Fibroblast of mammary gland (primary cell): Measurements from ENCODE around the gene TMEM18.
A peak's percentile ranks its signal among the peaks of the same experiment; 100 is the strongest.

Experiments used
- DNase-seq: peaks from one replicate; pipeline ENCODE4 v3.0.0-alpha.2; 2010; ENCODE audit warnings: low read depth
- H3K4me3 ChIP-seq: 2 replicates; pipeline ENCODE4 v1.5.1; 2011; ENCODE audit warnings: low read depth, mild to moderate bottlenecking, low read length, moderate library complexity; ENCODE audit not compliant: control insufficient read depth
- CTCF ChIP-seq: conservative IDR thresholded peaks from 2 replicates; pipeline ENCODE4 v1.5.1; 2011; ENCODE audit warnings: low read depth, low read length, inconsistent platforms; ENCODE audit not compliant: control insufficient read depth, insufficient read depth

TMEM18 gene

GRCh38 chr2:678964-679363 is 1.8 kb upstream of the TMEM18 start:
- DNase-seq, result no peak
- TF ChIP-seq CTCF, result no peak
- no peak overlapping the region for H3K4me3 ChIP-seq

GRCh38 chr2:677959-678550 is 849 bp upstream of the TMEM18 start:
- no peak for TF ChIP-seq CTCF
- H3K4me3 ChIP-seq, result peak overlapping the region; percentile 98
- peak; percentile 34 for DNase-seq

GRCh38 chr2:676647-677055 is 555 bp downstream of the TMEM18 start:
- TF ChIP-seq CTCF, result no peak
- peak; percentile 97 for DNase-seq
- H3K4me3 ChIP-seq, result peak overlapping the region; percentile 66

- TF ChIP-seq CTCF, result peak; percentile 44
- DNase-seq, result peak; percentile 95
- peak overlapping the region; percentile 66 for H3K4me3 ChIP-seq
Measured at GRCh38 chr2:675982-676646, 1.1 kb downstream of the TMEM18 start.

GRCh38 chr2:675460-675859 is 1.7 kb downstream of the TMEM18 start:
- DNase-seq, result no peak
- no peak for TF ChIP-seq CTCF
- no peak overlapping the region for H3K4me3 ChIP-seq

- no peak for TF ChIP-seq CTCF
Measured at GRCh38 chr2:675051-675450, 2.2 kb downstream of the TMEM18 start.

GRCh38 chr2:674321-674985 is 2.8 kb downstream of the TMEM18 start:
- DNase-seq, result peak; percentile 35
- H3K4me3 ChIP-seq, result no peak overlapping the region
- TF ChIP-seq CTCF, result no peak

More at GRCh38 chr2:675051-675450, 2.2 kb downstream of the TMEM18 start:
- H3K4me3 ChIP-seq, result no peak overlapping the region
- DNase-seq, result no peak
